HCT116 (cell line): Measurements from ENCODE around the gene IL1B.

Experiments
- CEBPB ChIP-seq: IDR thresholded peaks from 2 replicates; pipeline ENCODE4 v1.6.1; 2012; ENCODE audit warnings: low read depth
- EZH2 ChIP-seq: fragments of 200-600 bp; sonication (generic); IDR thresholded peaks from 2 replicates; pipeline ENCODE4 v1.6.1; 2017; ENCODE audit warnings: antibody characterized with exemption, mixed run types
- EZH2phosphoT487 ChIP-seq: fragments of 200-600 bp; IDR thresholded peaks from 2 replicates; pipeline ENCODE4 v1.6.1; 2018; ENCODE audit warnings: antibody characterized with exemption, borderline replicate concordance
- POLR2A ChIP-seq: IDR thresholded peaks from 2 replicates; pipeline ENCODE4 v1.7.0; 2011; ENCODE audit warnings: borderline replicate concordance; ENCODE audit not compliant: insufficient read depth, insufficient read length; ENCODE audit errors: extremely low read depth
- RAD21 ChIP-seq: IDR thresholded peaks from 2 replicates; pipeline ENCODE4 v1.6.1; 2012; ENCODE audit warnings: low read depth, mild to moderate bottlenecking
- SP1 ChIP-seq: IDR thresholded peaks from 2 replicates; pipeline ENCODE4 v1.6.1; 2012; ENCODE audit warnings: low read depth
- SRF ChIP-seq: IDR thresholded peaks from 2 replicates; pipeline ENCODE4 v1.6.1; 2012; ENCODE audit warnings: low read depth
- TCF7L2 ChIP-seq: IDR thresholded peaks from 2 replicates; pipeline ENCODE4 v1.7.0; 2011; ENCODE audit warnings: borderline replicate concordance, inconsistent platforms; ENCODE audit not compliant: insufficient read depth, insufficient read length; ENCODE audit errors: extremely low read depth
- ZBTB33 ChIP-seq: IDR thresholded peaks from 2 replicates; pipeline ENCODE4 v1.6.1; 2011; ENCODE audit warnings: mild to moderate bottlenecking, low read length, moderate library complexity; ENCODE audit not compliant: insufficient replicate concordance; ENCODE audit errors: extremely low read depth
- ZFX ChIP-seq: fragments of 450-650 bp; IDR thresholded peaks from 2 replicates; pipeline ENCODE4 v1.6.1; 2017
- TF ChIP-seq, protein P1 (sequence below), 3 experiments: fragments of 200-600 bp in 1 of 3; sonication (generic) in 1 of 3; IDR thresholded peaks in 2 of 3; conservative IDR thresholded peaks in 1 of 3; 2 replicates each; pipeline ENCODE4 v1.5.1; 2012 to 2017; ENCODE audit warnings: low read depth in 2 of 3, low read length in 2 of 3, antibody characterized with exemption in 1 of 3, borderline replicate concordance in 1 of 3, control low read depth in 1 of 3, mild to moderate bottlenecking in 1 of 3, mixed read lengths in 1 of 3, mixed run types in 1 of 3, moderate library complexity in 1 of 3; ENCODE audit not compliant: insufficient read depth in 1 of 3
- TF ChIP-seq, protein P2 (sequence below): IDR thresholded peaks from 2 replicates; pipeline ENCODE4 v1.6.1; 2012

- TF ChIP-seq TCF7L2: no peak
- TF ChIP-seq POLR2A: no peak
- TF ChIP-seq, protein P1, sequence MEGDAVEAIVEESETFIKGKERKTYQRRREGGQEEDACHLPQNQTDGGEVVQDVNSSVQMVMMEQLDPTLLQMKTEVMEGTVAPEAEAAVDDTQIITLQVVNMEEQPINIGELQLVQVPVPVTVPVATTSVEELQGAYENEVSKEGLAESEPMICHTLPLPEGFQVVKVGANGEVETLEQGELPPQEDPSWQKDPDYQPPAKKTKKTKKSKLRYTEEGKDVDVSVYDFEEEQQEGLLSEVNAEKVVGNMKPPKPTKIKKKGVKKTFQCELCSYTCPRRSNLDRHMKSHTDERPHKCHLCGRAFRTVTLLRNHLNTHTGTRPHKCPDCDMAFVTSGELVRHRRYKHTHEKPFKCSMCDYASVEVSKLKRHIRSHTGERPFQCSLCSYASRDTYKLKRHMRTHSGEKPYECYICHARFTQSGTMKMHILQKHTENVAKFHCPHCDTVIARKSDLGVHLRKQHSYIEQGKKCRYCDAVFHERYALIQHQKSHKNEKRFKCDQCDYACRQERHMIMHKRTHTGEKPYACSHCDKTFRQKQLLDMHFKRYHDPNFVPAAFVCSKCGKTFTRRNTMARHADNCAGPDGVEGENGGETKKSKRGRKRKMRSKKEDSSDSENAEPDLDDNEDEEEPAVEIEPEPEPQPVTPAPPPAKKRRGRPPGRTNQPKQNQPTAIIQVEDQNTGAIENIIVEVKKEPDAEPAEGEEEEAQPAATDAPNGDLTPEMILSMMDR (IDR thresholded peaks at IDR 0.05 in 2 of 3, conservative IDR thresholded peaks at IDR 0.05 in 1 of 3; ENCODE audit: borderline replicate concordance in 1 of 3, insufficient read depth in 1 of 3, low read depth in 2 of 3, low read length in 2 of 3): no peak
- no peak for TF ChIP-seq EZH2
- TF ChIP-seq ZBTB33: no peak
- no peak for TF ChIP-seq ZFX
- no peak for TF ChIP-seq CEBPB
- no peak for TF ChIP-seq EZH2phosphoT487
- no peak for TF ChIP-seq SRF
- TF ChIP-seq RAD21: no peak
- TF ChIP-seq SP1: no peak
- TF ChIP-seq, protein P2, sequence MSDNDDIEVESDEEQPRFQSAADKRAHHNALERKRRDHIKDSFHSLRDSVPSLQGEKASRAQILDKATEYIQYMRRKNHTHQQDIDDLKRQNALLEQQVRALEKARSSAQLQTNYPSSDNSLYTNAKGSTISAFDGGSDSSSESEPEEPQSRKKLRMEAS: no peak
These were observed 25.2 kb downstream of the IL1B start for GRCh38 chr2:112811276-112811831.
